ENCODE results near the gene ALPI.
"Not testable (repeated sequence)": the region's sequence is repeated elsewhere in the genome, so short reads cannot be mapped to it uniquely, and the experiment has no call there.

Gene ALPI

GRCh38 chr2:232421189-232421785 lies 34.7 kb upstream of the ALPI start:
- DNase-seq, result no peak

GRCh38 chr2:232422051-232422450 lies 33.9 kb upstream of the ALPI start:
- DNase-seq, result no peak

- not testable (repeated sequence) for DNase-seq
Observed at GRCh38 chr2:232422996-232423395, 33.0 kb upstream of the ALPI start.

GRCh38 chr2:232423407-232423806 lies 32.5 kb upstream of the ALPI start:
- DNase-seq, result not testable (repeated sequence)

- DNase-seq, result no peak
Observed at GRCh38 chr2:232431705-232432590, 24.0 kb upstream of the ALPI start.

GRCh38 chr2:232432598-232433184 lies 23.3 kb upstream of the ALPI start:
- DNase-seq, result no peak

- DNase-seq, result not testable (repeated sequence)
Observed at GRCh38 chr2:232433622-232434021, 22.3 kb upstream of the ALPI start.

GRCh38 chr2:232434091-232434490 lies 21.9 kb upstream of the ALPI start:
- DNase-seq, result no peak

- DNase-seq, result no peak
Observed at GRCh38 chr2:232434563-232435374, 21.2 kb upstream of the ALPI start.

GRCh38 chr2:232435375-232435648 lies 20.6 kb upstream of the ALPI start:
- DNase-seq, result no peak

GRCh38 chr2:232435805-232436204 lies 20.1 kb upstream of the ALPI start:
- no peak for DNase-seq

GRCh38 chr2:232436381-232437194 lies 19.4 kb upstream of the ALPI start:
- no peak for DNase-seq

GRCh38 chr2:232437195-232437571 lies 18.8 kb upstream of the ALPI start:
- DNase-seq, result no peak

GRCh38 chr2:232438091-232438490 lies 17.9 kb upstream of the ALPI start:
- no peak for DNase-seq

- DNase-seq, result no peak
Observed at GRCh38 chr2:232438951-232439757, 16.8 kb upstream of the ALPI start.

GRCh38 chr2:232439758-232440135 lies 16.2 kb upstream of the ALPI start:
- no peak for DNase-seq

- DNase-seq, result peak; percentile 59
Observed at GRCh38 chr2:232440220-232441018, 15.5 kb upstream of the ALPI start.

GRCh38 chr2:232441147-232441651 lies 14.8 kb upstream of the ALPI start:
- no peak for DNase-seq

- not testable (repeated sequence) for DNase-seq
Observed at GRCh38 chr2:232441922-232442321, 14.0 kb upstream of the ALPI start.

GRCh38 chr2:232442431-232442830 lies 13.5 kb upstream of the ALPI start:
- not testable (repeated sequence) for DNase-seq

GRCh38 chr2:232443047-232443446 lies 12.9 kb upstream of the ALPI start:
- DNase-seq, result not testable (repeated sequence)

All from NCI-H1436 (cell line).